Spinal cord (tissue), 10 donors: ENCODE measurements around the gene PRIMA1. TPM values are rescaled to one million over a fixed set of nuclear protein-coding genes. Genes with fewer than 3 reads are reported as not detected.

Experiments used
- DNase-seq, 6 donors: peaks; one replicate each; pipeline versions ENCODE4 v3.0.0 to v3.0.0-alpha.2; 2013 to 2015; ENCODE audit warnings: low spot score in 6 of 6, low read depth in 4 of 6
- H3K27ac ChIP-seq: one replicate; pipeline ENCODE4 v1.5.1; 2013; ENCODE audit warnings: low read depth, low read length, control low read depth
- H3K27me3 ChIP-seq: one replicate; pipeline ENCODE4 v1.6.1; 2013; ENCODE audit warnings: low read length; ENCODE audit not compliant: control insufficient read depth, insufficient read depth
- H3K36me3 ChIP-seq: one replicate; pipeline ENCODE4 v1.6.1; 2013; ENCODE audit warnings: low read length; ENCODE audit not compliant: control insufficient read depth, insufficient read depth
- H3K4me1 ChIP-seq: one replicate; pipeline ENCODE4 v1.6.1; 2013; ENCODE audit warnings: low read length; ENCODE audit not compliant: control insufficient read depth, insufficient read depth
- H3K4me3 ChIP-seq: one replicate; pipeline ENCODE4 v1.5.1; 2013; ENCODE audit warnings: low read depth, low read length, control low read depth
- H3K9me3 ChIP-seq: one replicate; pipeline ENCODE4 v1.6.1; 2013; ENCODE audit warnings: low read length; ENCODE audit not compliant: control insufficient read depth, insufficient read depth
- WGBS: methylation state at CpG from one replicate; pipeline ENCODE4 v1.1.5; 2013; ENCODE audit warnings: missing lambda C conversion rate; ENCODE audit not compliant: insufficient coverage; 5-methylcytosine and 5-hydroxymethylcytosine counted together
- polyA plus RNA-seq, 2 donors: library from polyadenylated mRNA; unstranded; fragments of 120-200 nt; gene quantifications; one replicate each; pipeline ENCODE4 v1.2.1, GENCODE V29; 2013; ENCODE audit not compliant: insufficient read length in 2 of 2
- total RNA-seq, 2 donors: library from RNA; depleted of rRNA in 1 of 2; stranded (reverse); fragments of 120-200 nt in 1 of 2; fragments of >200 nt in 1 of 2; gene quantifications; one replicate each; pipeline versions ENCODE4 v1.2.3 to v1.2.4, GENCODE V29; 2013 to 2014
- donor health status: healthy.

PRIMA1 gene
- total and polyA plus RNA-seq, 4 donors: 4.5 to 27.8 (median 12.0) TPM

GRCh38 chr14:93735206-93735605 is 53.1 kb downstream of the PRIMA1 start:
- 72% methylated on average over 12 of the region's 12 CpGs for WGBS
- Histone ChIP-seq H3K27ac (no peak overlapping the region), H3K4me1 (peaks cover 39% of the 10 kb centered on the region), H3K9me3 (no peaks in the 10 kb centered on the region), H3K36me3 (peaks cover 38% of the 10 kb centered on the region), H3K27me3 (no peaks in the 10 kb centered on the region), H3K4me3 (no peak overlapping the region)
- DNase-seq: no peak

DNA sequence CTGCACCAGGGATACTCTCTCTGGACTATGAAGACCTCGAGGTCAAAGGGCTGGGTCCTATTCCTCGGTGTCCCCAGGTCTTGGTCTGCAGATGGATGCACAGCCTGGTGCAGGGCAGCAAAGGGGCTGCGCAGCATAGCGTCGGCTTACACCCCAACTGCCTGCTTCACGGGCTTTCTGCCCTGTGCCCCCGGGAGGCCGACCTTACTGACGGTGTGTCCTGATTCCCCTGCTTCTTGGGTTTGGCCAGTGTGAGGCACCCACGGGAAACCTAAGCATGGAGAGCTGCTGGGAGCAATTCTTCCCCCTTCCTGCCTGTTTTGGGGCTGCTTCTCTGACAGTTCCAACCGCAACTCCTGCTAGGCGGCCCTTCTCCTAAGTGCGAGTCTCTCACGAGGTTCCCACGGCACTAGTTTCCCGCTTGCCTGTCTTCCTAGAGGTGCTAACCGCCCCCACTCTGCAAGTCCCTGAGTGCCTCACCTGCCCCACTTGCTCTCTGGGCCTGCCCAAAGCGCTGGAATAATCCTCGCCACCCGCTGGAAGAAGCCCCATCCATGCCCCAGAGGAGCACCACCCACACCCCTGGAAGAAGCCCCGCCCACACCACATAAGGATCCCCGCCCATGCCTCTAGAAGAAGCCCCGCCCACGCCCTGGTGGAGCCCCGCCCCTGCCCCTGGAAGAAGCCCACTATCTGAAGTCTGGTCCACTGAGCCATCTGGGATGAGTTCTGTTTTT is 54.0 kb downstream of the PRIMA1 start:
- 87% methylated on average over 24 of the region's 25 CpGs for WGBS
- peaks cover 42% of the 10 kb centered on the region for H3K4me1 ChIP-seq
- H3K4me3 ChIP-seq: no peak overlapping the region
- peaks cover 42% of the 10 kb centered on the region for H3K36me3 ChIP-seq
- no peak for DNase-seq
- H3K27me3 ChIP-seq: no peaks in the 10 kb centered on the region
- no peak overlapping the region for H3K27ac ChIP-seq
- H3K9me3 ChIP-seq: no peaks in the 10 kb centered on the region

- H3K36me3 ChIP-seq: peaks cover 45% of the 10 kb centered on the region
- H3K4me3 ChIP-seq: no peak overlapping the region
- peak in 1 of 6 donors; percentile 50 for DNase-seq
- 57% methylated on average over 2 of the region's 6 CpGs for WGBS
- no peaks in the 10 kb centered on the region for H3K27me3 ChIP-seq
- no peak overlapping the region for H3K27ac ChIP-seq
- H3K9me3 ChIP-seq: no peaks in the 10 kb centered on the region
- peaks cover 42% of the 10 kb centered on the region for H3K4me1 ChIP-seq
These were observed 54.7 kb downstream of the PRIMA1 start for GRCh38 chr14:93733631-93734030.

DNA sequence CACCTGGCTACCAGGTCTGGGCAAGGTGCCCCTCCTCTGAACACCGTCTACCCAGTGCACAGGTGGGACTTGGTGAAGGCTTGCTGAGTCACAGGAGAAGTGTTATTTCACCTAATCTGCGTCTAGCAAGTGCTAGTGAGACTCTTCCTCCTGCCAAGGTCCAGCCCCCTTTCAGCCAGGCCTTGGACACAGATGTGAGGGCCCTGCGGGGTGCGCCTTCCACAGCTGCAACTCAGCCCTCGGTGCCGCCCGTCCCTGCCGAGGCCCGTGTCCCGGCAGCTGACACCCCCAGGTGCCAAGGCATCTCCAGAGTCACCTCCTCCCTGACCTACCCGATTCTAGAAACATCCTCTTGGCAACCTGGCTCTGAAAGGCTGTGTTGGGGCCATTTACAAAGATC is 55.1 kb downstream of the PRIMA1 start:
- WGBS: 62% methylated on average over 11 of the region's 11 CpGs
- H3K4me1 ChIP-seq: peaks cover 42% of the 10 kb centered on the region
- no peak overlapping the region for H3K27ac ChIP-seq
- H3K27me3 ChIP-seq: no peaks in the 10 kb centered on the region
- DNase-seq: no peak
- H3K36me3 ChIP-seq: peaks cover 46% of the 10 kb centered on the region
- H3K9me3 ChIP-seq: no peaks in the 10 kb centered on the region
- H3K4me3 ChIP-seq: no peak overlapping the region

GRCh38 chr14:93732524-93732923 is 55.8 kb downstream of the PRIMA1 start:
- H3K27ac ChIP-seq: no peak overlapping the region
- DNase-seq: no peak
- no peak overlapping the region for H3K4me3 ChIP-seq
- no peaks in the 10 kb centered on the region for H3K9me3 ChIP-seq
- H3K27me3 ChIP-seq: no peaks in the 10 kb centered on the region
- WGBS: 61% methylated on average over 10 of the region's 10 CpGs
- H3K36me3 ChIP-seq: peaks cover 49% of the 10 kb centered on the region
- peaks cover 37% of the 10 kb centered on the region for H3K4me1 ChIP-seq

DNA sequence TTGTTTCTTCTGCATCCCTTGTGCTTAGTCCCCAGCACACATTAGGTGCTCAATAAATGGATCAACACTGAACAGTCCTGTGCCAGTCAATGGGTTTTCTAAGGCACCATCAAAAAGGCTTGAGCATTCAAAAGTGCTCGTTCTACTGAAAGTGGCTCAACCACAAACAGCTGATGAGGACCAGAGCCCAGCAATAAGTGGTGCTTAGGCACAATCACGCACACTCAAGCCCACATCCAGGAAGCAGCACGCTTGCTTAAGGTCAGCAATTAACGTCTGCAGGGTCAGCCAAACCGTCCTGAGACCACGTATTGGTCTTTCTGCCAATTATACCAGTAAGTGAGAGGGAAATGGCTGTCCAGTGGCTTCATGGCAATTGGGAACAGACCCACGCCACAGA is 56.5 kb downstream of the PRIMA1 start:
- peaks cover 36% of the 10 kb centered on the region for H3K4me1 ChIP-seq
- no peak overlapping the region for H3K27ac ChIP-seq
- DNase-seq: no peak
- no peaks in the 10 kb centered on the region for H3K27me3 ChIP-seq
- 85% methylated on average over 7 of the region's 7 CpGs for WGBS
- H3K4me3 ChIP-seq: no peak overlapping the region
- peaks cover 52% of the 10 kb centered on the region for H3K36me3 ChIP-seq
- no peaks in the 10 kb centered on the region for H3K9me3 ChIP-seq

- no peak for DNase-seq
- Histone ChIP-seq H3K27me3 (no peaks in the 10 kb centered on the region), H3K4me1 (peaks cover 28% of the 10 kb centered on the region), H3K36me3 (peaks cover 51% of the 10 kb centered on the region), H3K4me3 (no peak overlapping the region), H3K9me3 (no peaks in the 10 kb centered on the region), H3K27ac (no peak overlapping the region)
- 88% methylated on average over 1 of the region's 10 CpGs for WGBS
These were observed 58.3 kb downstream of the PRIMA1 start for GRCh38 chr14:93729993-93730392.

DNA sequence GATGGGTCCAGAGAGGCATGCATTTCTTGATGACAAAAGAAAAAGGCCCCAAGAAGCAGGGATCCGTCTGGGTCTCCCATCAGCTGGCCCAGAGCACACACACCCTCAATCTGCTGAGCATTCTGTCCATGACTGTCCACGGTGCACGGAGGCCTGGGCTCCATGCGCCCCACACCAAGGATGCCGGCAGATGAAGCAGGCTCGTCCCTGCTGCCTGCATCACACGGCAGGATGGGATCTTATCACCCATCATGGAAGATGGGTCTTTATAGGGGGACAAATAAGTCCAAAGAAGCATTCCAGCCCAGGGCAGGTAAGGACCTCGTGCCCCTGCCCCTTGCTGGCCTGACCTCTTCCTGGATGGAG is 59.7 kb downstream of the PRIMA1 start:
- H3K27ac ChIP-seq: no peak overlapping the region
- WGBS: 96% methylated on average over 8 of the region's 8 CpGs

GRCh38 chr14:93727917-93728650 is 60.2 kb downstream of the PRIMA1 start:
- Histone ChIP-seq H3K36me3 (peaks cover 44% of the 10 kb centered on the region), H3K4me1 (peaks cover 11% of the 10 kb centered on the region), H3K4me3 (no peak overlapping the region), H3K9me3 (no peaks in the 10 kb centered on the region), H3K27me3 (no peaks in the 10 kb centered on the region), H3K27ac (no peak overlapping the region)
- WGBS: 92% methylated on average over 18 of the region's 19 CpGs
- no peak for DNase-seq

More for the DNA sequence above, 59.7 kb downstream of the PRIMA1 start:
- Histone ChIP-seq H3K27me3 (no peaks in the 10 kb centered on the region), H3K4me3 (no peak overlapping the region), H3K36me3 (peaks cover 47% of the 10 kb centered on the region), H3K4me1 (peaks cover 17% of the 10 kb centered on the region), H3K9me3 (no peaks in the 10 kb centered on the region)
- DNase-seq: no peak
